ENCODE measurements around the gene ZFYVE28. TPM values are rescaled to one million over a fixed set of nuclear protein-coding genes. Genes with fewer than 3 reads are reported as not detected.
A peak's percentile ranks its signal among the peaks of the same experiment; 100 is the strongest.

Gene ZFYVE28
- polyA plus RNA-seq, 6 donors from 2014 or later = 0.71 to 2.9 (median 1.4) TPM

- DNase-seq = no peak
- no peak for ATAC-seq (ENCODE audit: low read depth in 2 of 2)
- Mint-ChIP-seq H3K4me3 (no peak overlapping the region), H3K36me3 (no peaks in the 10 kb centered on the region), H3K4me1 (no peaks in the 10 kb centered on the region), H3K27me3 (no peaks in the 10 kb centered on the region), H3K27ac (no peak overlapping the region), H3K9me3 (no peaks in the 10 kb centered on the region)
Measured at GRCh38 chr4:2272828-2273120, 145.7 kb downstream of the ZFYVE28 start.

DNA sequence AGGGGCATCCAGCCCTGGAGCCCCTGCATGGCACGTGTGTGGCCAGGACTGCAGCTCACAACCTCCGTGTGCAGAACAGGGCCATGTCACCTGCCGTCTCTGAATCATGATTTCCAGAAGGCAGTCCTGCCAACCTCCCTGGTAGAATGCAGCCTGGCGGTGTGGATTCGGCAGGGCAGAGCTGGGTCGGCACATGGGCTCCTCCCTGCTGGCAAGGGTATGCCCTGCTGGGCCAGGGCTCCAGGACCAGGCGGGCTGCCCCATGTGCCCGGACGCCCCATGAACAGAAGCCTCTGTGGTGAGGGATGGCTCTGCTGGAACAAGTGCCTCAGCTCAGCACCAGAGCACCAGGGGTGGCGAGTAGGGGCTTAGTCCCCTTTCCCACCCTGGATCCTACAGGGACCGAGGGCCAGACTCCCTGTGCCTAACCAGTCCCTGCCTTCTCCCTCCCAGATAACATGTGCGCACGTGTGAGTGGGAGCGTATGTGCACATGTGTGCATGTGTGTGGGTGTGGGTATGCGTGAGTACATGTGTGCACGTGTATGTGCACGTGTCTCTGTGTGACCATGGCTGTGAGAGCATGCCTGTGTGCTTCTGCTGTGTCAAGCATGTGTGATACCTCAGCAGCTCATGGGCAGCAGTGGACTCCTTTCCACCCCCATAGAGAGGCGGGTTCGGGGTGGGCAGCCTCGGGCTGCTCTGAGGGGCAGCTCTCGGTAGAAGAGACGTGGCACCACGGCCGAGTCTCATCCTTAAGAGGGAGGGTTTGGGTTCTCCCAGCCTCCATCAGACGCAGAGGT is 146.2 kb downstream of the ZFYVE28 start:
- Mint-ChIP-seq H3K4me3 (no peak overlapping the region), H3K27me3 (no peaks in the 10 kb centered on the region), H3K36me3 (no peaks in the 10 kb centered on the region), H3K4me1 (no peaks in the 10 kb centered on the region), H3K27ac (no peak overlapping the region), H3K9me3 (no peaks in the 10 kb centered on the region)
- DNase-seq (no peak), ATAC-seq (ENCODE audit: low read depth in 2 of 2) (no peak)

- Mint-ChIP-seq H3K4me1 (no peaks in the 10 kb centered on the region), H3K9me3 (no peaks in the 10 kb centered on the region), H3K4me3 (no peak overlapping the region), H3K27me3 (no peaks in the 10 kb centered on the region), H3K27ac (no peak overlapping the region), H3K36me3 (no peaks in the 10 kb centered on the region)
- no peak for DNase-seq
- ATAC-seq (ENCODE audit: low read depth in 2 of 2) = no peak
Measured at GRCh38 chr4:2271279-2272025, 147.0 kb downstream of the ZFYVE28 start.

- no peaks in the 10 kb centered on the region for H3K36me3 Mint-ChIP-seq
- ATAC-seq (ENCODE audit: low read depth in 2 of 2) (no peak), DNase-seq (no peak)
- no peaks in the 10 kb centered on the region for H3K9me3 Mint-ChIP-seq
- H3K27me3 Mint-ChIP-seq = no peaks in the 10 kb centered on the region
- H3K4me1 Mint-ChIP-seq = no peaks in the 10 kb centered on the region
- H3K4me3 Mint-ChIP-seq = no peak overlapping the region
- no peak overlapping the region for H3K27ac Mint-ChIP-seq
Measured at GRCh38 chr4:2270341-2271165, 147.9 kb downstream of the ZFYVE28 start.

DNA sequence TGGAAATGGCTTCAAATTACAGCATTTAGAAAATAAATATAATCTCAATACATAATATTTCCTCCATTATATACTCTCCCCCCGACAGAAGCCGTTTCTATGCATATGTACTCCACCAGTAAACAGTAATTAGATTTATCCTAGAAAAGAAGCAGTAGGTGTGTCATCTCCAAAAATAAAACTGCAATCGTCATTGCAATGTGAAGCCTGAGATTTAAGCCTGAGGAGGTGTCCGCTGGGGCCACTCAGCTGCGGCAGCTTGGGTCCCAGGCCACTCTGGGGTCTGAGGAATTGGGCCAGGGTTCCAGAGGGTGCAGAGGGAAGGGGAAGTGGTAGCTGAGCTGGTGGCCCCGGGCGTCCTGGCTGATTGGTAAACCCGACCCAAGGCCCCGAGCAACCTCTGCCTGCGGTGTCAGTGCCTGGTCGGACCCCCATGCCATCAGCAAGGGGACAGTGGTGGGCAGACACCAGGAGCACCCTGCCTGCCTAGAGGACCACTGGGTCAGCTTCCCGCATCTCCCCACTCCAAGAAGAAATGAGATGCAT is 148.8 kb downstream of the ZFYVE28 start:
- no peaks in the 10 kb centered on the region for H3K36me3 Mint-ChIP-seq
- H3K9me3 Mint-ChIP-seq = no peaks in the 10 kb centered on the region
- DNase-seq = no peak
- no peak for ATAC-seq (ENCODE audit: low read depth in 2 of 2)
- H3K4me1 Mint-ChIP-seq = no peaks in the 10 kb centered on the region
- peak overlapping the region in 1 of 8 donors; percentile 11 for H3K4me3 Mint-ChIP-seq
- H3K27me3 Mint-ChIP-seq = no peaks in the 10 kb centered on the region
- no peak overlapping the region for H3K27ac Mint-ChIP-seq

GRCh38 chr4:2269206-2269531 is 149.3 kb downstream of the ZFYVE28 start:
- Mint-ChIP-seq H3K4me1 (no peaks in the 10 kb centered on the region), H3K9me3 (no peaks in the 10 kb centered on the region), H3K4me3 (no peak overlapping the region), H3K27me3 (no peaks in the 10 kb centered on the region), H3K27ac (no peak overlapping the region), H3K36me3 (no peaks in the 10 kb centered on the region)
- ATAC-seq (ENCODE audit: low read depth in 2 of 2) (no peak), DNase-seq (no peak)

- Mint-ChIP-seq H3K27me3 (no peaks in the 10 kb centered on the region), H3K36me3 (no peaks in the 10 kb centered on the region), H3K4me3 (no peak overlapping the region), H3K9me3 (no peaks in the 10 kb centered on the region), H3K27ac (no peak overlapping the region), H3K4me1 (no peaks in the 10 kb centered on the region)
- no peak for DNase-seq
- no peak for ATAC-seq (ENCODE audit: low read depth in 2 of 2)
Measured at GRCh38 chr4:2268357-2269205, 149.9 kb downstream of the ZFYVE28 start.

- Mint-ChIP-seq H3K27me3 (no peaks in the 10 kb centered on the region), H3K9me3 (no peaks in the 10 kb centered on the region), H3K27ac (no peak overlapping the region), H3K36me3 (no peaks in the 10 kb centered on the region), H3K4me1 (peaks cover 0 to 4% (median 0%) of the 10 kb centered on the region in 3 donors), H3K4me3 (no peak overlapping the region)
- DNase-seq (no peak), ATAC-seq (ENCODE audit: low read depth in 2 of 2) (no peak)
Measured at GRCh38 chr4:2267841-2268240, 150.6 kb downstream of the ZFYVE28 start.

GRCh38 chr4:2267320-2267811 is 151.1 kb downstream of the ZFYVE28 start:
- ATAC-seq (ENCODE audit: low read depth in 2 of 2) = no peak

DNA sequence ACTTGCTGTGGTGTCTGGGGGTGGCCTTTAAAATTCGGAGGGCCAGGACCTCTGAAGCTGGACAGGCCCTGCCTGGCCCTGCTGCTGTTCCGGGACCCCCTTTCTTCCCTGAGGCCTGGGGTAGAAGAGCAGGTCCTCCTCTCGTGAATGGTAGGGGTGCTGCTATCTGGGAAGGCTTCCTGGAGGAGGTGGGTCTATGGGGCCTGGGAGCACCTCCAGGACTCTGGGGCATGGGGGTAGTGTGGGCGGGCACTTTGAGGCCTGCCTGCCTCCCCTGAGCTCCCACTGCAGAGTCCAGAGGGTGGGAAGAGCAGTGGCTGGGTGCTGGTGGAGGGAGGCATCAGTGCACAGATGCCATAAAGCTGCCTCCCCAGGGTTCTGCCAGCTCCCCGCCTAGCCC is 151.6 kb downstream of the ZFYVE28 start:
- H3K27ac Mint-ChIP-seq = peak overlapping the region in 1 of 6 donors; percentile 86
- DNase-seq (no peak), ATAC-seq (ENCODE audit: low read depth in 2 of 2) (no peak)
- no peaks in the 10 kb centered on the region for H3K36me3 Mint-ChIP-seq
- no peak overlapping the region for H3K4me3 Mint-ChIP-seq
- no peaks in the 10 kb centered on the region for H3K27me3 Mint-ChIP-seq
- no peaks in the 10 kb centered on the region for H3K9me3 Mint-ChIP-seq
- H3K4me1 Mint-ChIP-seq = peaks cover 0 to 4% (median 0%) of the 10 kb centered on the region in 3 donors

More at GRCh38 chr4:2267320-2267811, 151.1 kb downstream of the ZFYVE28 start:
- peaks cover 0 to 4% (median 0%) of the 10 kb centered on the region in 3 donors for H3K4me1 Mint-ChIP-seq
- H3K4me3 Mint-ChIP-seq = no peak overlapping the region
- no peak for DNase-seq
- H3K36me3 Mint-ChIP-seq = no peaks in the 10 kb centered on the region
- no peak overlapping the region for H3K27ac Mint-ChIP-seq
- H3K9me3 Mint-ChIP-seq = no peaks in the 10 kb centered on the region
- no peaks in the 10 kb centered on the region for H3K27me3 Mint-ChIP-seq

DNA sequence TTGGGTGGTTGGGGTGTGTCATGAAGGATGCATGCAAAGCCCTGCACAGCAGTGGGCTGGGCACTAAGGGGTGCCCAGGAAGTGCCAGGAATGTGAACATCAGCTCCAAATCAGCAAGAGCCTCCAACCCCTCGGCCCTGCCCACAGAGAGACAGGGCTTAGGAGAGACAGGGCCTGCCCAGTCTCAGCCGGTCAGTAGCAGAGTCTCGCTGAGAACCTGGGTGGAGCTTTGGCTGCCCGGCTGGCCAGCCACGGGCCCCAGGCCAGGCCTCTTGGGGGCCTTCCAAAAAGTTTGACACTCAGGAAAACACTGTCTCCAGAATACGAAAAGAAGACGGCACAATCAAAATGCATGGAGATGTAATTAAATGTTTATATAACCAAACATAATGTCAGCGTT is 152.3 kb downstream of the ZFYVE28 start:
- no peaks in the 10 kb centered on the region for H3K36me3 Mint-ChIP-seq
- no peak overlapping the region for H3K4me3 Mint-ChIP-seq
- ATAC-seq (ENCODE audit: low read depth in 2 of 2) (no peak), DNase-seq (no peak)
- peaks cover 0 to 4% (median 0%) of the 10 kb centered on the region in 3 donors for H3K4me1 Mint-ChIP-seq
- H3K27me3 Mint-ChIP-seq = no peaks in the 10 kb centered on the region
- no peaks in the 10 kb centered on the region for H3K9me3 Mint-ChIP-seq
- peak overlapping the region in 1 of 6 donors; percentile 61 for H3K27ac Mint-ChIP-seq

GRCh38 chr4:2265113-2266110 is 153.0 kb downstream of the ZFYVE28 start:
- ATAC-seq (ENCODE audit: low read depth in 2 of 2) (no peak), DNase-seq (no peak)
- Mint-ChIP-seq H3K9me3 (no peaks in the 10 kb centered on the region), H3K27me3 (no peaks in the 10 kb centered on the region), H3K4me3 (peak overlapping the region in 2 of 8 donors; percentile 19 to 29), H3K36me3 (no peaks in the 10 kb centered on the region), H3K27ac (peak overlapping the region in 1 of 6 donors; percentile 54), H3K4me1 (peaks cover 0 to 5% (median 0%) of the 10 kb centered on the region in 3 donors)

All from naive B cell (primary cell).